ENCODE results near the gene FYCO1.
"Not testable (repeated sequence)": the region's sequence is repeated elsewhere in the genome, so short reads cannot be mapped to it uniquely, and the experiment has no call there.

FYCO1 gene

GRCh38 chr3:46010519-46011113, 15.0 kb upstream of the FYCO1 start:
- DNase-seq (ENCODE audit: low spot score), result no peak

- no peak for DNase-seq (ENCODE audit: low spot score)
Measured at GRCh38 chr3:46008058-46008457, 12.4 kb upstream of the FYCO1 start.

GRCh38 chr3:46007280-46007679, 11.7 kb upstream of the FYCO1 start:
- DNase-seq (ENCODE audit: low spot score), result no peak

GRCh38 chr3:46006238-46007032, 10.8 kb upstream of the FYCO1 start:
- DNase-seq (ENCODE audit: low spot score), result peak; percentile 73

GRCh38 chr3:46003706-46004105, 8.1 kb upstream of the FYCO1 start:
- DNase-seq (ENCODE audit: low spot score), result not testable (repeated sequence)

DNA sequence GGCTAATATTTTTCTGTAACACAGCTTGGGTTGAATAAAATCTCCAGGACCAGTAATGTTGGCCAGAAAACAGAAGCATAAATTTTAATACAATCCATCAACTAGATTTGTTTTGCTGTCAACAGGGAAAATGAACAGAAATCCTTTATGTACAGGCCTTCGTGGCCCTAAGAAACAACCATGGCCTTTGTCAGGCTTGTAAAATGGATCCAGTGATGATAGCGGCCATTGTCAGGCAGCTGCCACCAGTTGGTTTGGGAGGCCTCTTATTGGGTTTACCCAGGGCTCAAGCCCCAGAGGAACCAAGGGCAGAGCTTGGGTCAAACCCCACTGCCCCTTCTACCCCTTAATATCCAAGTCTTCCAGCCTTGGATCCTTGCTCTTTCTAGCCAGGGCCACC, 5.6 kb upstream of the FYCO1 start:
- no peak for DNase-seq (ENCODE audit: low spot score)

DNA sequence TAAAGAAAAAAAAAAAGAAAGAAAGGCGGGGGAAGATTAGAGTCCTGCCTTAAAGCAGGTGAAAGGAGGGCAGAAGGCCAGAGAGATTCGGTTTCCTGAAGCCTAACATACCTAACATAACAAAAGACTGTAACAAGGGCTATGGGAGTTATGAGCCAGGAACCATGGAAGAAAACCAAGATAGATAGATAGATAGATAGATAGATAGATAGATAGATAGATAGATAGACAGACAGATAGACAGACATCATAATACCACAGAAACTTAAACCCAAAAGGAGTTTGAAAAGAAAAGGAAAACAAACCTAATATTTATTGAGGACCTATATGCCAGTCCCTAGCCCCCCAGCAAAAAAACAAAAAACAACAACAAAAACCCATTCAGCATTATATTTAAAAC, 2.3 kb upstream of the FYCO1 start:
- no peak for DNase-seq (ENCODE audit: low spot score)

- DNase-seq (ENCODE audit: low spot score), result not testable (repeated sequence)
Measured at GRCh38 chr3:45997499-45997898, 1.9 kb upstream of the FYCO1 start.

GRCh38 chr3:45994419-45995235, 997 bp downstream of the FYCO1 start:
- DNase-seq (ENCODE audit: low spot score), result no peak

DNA sequence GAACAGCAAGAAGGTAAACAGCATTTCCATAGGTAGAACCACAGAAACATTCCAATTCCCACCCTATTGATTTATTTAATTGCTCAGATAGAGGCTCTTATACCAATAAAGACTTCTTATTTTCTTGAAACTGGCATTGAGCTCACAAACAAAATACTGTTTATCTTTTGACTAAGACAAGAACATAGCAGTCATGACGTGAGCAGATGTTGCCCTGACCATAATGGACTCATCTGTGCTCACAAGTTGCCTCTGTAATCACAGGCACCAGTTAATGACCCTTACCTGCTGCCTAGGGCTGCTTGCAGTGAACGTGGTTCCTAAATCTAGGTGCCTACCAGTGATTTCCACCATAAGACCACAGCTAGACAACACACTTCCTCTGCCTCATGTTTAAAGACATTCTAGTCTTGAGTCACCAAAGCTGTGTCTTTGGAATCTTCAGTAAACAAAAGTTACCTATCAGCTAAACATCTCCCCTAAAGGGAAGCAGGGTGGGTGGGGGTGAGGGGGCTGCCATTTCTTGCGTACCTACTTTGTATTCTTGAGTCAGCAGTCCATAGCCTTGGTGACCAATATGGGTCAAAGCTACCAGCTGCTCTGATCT, 2.1 kb downstream of the FYCO1 start:
- DNase-seq (ENCODE audit: low spot score), result no peak

DNA sequence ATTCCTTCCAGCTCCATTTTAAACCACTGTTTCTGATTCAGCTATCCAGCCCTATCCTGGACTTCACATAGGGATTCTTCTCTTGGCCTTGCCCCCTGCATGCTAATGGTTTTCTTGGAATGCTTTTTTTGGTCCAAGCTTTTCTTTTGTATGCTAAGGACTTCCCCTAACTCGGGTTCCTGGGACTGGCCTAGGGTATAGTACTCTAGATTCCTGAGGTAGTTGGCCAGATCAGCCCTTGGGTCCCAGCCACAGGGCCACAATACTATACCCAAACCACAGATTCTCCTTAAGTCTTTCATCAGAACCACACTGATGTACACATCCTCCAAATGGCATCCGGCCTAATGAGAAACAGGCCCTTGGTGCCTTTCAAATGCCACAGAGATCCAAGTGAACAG, 2.8 kb downstream of the FYCO1 start:
- DNase-seq (ENCODE audit: low spot score), result peak; percentile 75

GRCh38 chr3:45992133-45992729, 3.4 kb downstream of the FYCO1 start:
- no peak for DNase-seq (ENCODE audit: low spot score)

DNA sequence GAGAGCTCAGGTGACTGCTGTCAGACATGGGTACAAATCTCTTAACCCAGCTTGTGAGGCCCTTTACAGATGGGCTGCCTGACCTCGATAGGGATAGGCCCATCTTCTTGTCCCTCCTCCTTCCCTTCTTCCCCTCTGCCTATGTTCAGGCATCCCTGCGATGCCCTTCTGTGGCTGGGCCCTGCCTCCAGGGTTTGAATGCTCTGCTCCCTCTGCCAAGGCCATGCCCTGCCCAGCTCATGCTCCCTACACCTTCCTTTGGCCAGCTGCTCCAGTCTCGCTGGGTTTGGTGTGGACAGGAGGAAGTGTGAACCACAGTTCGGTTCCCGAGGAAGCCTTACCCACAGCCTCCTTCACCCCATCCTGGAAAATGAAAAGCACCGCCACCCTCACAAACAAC, 4.3 kb downstream of the FYCO1 start:
- DNase-seq (ENCODE audit: low spot score), result no peak

- no peak for DNase-seq (ENCODE audit: low spot score)
Measured at GRCh38 chr3:45990181-45990580, 5.4 kb downstream of the FYCO1 start.

DNA sequence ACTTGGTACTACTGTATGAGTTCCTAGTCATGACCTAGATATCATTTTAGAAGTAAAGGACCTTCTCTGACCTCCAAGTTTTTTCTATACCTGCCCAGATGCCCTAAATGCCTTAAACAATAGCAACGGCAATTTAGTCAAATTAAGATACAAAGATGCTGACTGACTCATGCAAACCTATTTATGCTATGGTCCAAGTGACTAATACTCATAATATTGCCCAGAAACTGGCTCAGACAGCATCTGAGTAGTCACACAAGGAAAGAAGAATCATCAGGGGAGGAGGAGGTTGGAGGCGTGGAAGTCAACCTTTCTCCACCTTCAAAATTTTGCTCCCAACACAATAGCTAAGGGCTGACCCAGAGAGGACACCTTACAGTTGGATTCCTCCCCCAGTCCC, 6.8 kb downstream of the FYCO1 start:
- peak; percentile 68 for DNase-seq (ENCODE audit: low spot score)

- DNase-seq (ENCODE audit: low spot score), result no peak
Measured at GRCh38 chr3:45988362-45988761, 7.3 kb downstream of the FYCO1 start.

DNA sequence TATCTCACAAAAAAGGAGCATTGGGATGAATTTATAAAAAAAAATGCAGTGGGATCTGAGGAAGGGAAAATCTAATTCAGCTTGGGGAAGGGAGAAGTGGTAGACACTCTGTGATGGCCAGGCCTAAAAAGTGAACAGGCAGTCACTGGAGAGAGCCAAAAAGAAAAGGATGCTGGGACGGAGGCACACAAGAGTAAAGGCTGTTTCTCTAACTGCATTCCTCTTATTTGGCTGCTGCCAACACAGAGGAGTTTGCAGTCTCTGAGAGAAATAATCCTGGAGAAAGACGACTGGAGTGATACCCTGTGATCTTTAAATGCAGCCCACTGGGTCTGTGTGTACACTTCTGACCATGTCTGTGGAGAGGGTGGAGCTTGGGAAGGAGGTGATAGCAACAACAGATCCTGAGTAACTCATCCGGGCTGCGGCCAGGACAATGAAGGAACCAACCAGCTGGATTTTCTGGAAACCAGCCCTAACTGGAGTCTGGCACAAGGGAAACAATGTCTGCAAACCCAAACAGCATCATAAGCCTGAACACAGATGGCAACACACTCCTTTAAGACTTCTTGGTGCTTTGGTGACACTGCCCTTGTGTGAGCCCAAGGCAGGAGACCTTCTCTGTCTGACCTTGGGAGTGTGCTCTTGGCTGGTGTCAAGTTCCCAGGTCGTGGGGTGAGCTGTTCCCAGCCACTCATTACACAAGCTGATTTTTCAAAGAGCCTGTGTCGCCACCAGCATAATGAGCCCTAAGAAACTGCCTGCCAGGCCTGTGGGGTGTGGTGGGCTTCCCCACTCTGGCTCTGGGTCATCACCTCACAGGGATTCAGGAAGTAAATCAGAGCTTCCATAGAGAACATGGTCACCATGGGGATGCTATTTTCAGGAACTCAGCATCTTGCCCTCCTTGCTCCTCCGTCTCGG, 8.0 kb downstream of the FYCO1 start:
- peak; percentile 61 for DNase-seq (ENCODE audit: low spot score)

DNA sequence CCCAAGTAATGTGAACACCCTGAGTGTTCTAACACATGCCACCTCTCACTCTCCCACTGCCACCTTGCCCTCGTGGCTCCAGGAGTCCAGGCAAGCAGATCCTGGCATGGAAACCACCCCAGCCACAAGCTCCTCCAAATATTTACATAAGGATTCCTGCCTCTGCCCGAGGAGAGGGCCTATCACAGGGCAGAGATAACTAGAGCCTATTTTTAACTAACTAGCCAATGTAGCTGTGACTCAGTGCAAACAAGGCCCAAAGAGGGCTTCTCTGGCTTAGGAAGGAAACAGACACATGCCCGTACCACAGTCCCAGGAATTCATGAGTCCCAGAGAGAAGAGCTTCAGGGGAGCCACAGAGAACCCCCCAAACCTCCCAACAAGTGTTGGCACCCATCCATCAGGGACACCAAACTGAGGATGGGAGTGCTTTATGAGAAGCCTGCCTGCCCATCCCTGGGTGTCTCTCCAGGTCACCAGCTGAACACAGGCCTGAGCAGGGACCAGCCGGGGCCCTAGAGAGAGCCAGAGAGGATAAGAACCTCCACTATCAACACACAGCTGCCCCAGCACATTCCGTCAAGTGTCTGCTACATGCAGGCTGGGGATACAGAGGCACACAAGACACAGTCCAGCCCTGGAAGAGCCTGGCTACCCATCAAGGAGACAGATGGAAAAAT, 9.2 kb downstream of the FYCO1 start:
- DNase-seq (ENCODE audit: low spot score), result peak; percentile 74

DNA sequence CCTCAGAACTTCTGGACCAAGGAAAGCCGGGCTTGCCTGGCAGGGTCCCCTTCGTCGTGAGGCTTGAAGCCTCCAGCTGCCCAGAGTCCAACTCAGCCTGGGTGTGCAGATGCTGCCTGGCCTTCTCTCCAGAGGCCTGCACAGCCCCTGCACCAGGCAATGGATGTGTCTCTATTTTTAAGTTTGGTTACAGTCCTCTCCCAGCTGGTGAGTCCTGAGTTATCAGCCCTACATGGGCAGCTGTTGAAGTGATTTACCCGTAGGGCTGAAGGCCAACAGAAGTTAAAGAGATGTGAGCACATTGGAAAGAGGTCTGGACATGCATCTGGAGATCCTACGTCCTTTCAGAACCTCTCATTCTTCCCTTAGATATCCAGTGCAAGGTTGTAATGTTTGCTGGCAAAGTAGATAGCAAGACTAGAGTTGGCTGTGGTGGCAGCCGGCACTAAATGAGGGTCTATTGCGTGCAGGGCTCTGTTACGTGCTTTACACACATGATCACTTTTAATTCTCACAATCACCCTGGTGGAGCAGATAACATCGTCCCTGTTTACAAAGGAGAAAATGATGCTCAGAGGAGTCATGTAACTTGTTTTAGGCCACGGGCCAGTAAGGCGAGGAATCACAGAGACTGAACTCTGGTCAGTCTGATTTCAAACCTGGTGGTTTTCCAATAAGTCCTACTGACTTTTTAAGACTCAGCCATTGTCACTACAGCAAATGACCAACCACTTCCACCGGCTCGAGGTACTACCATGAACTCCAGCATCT, 9.9 kb downstream of the FYCO1 start:
- peak; percentile 32 for DNase-seq (ENCODE audit: low spot score)

All from AG20443 (cell line).